ENCODE measurements around the gene FBXO42. TPM values are rescaled to one million over a fixed set of nuclear protein-coding genes. Genes with fewer than 3 reads are reported as not detected.
"Not testable (repeated sequence)": the region's sequence is repeated elsewhere in the genome, so short reads cannot be mapped to it uniquely, and the experiment has no call there.

Gene FBXO42
- total RNA-seq, 1 donor from 2014 or later = 36.6 TPM

- intact Hi-C loops (cut with DNase I) = loop anchor here (2.0 to 5.0 kb wide), 4 partner anchors 17 to 358 kb away; no protein-coding TSS in a partner anchor
- no peaks in the 10 kb centered on the region for H3K36me3 ChIP-seq
- H3K27me3 ChIP-seq = no peaks in the 10 kb centered on the region
- H3K27ac ChIP-seq = peak overlapping the region; percentile 5 to 97
- no peaks in the 10 kb centered on the region for H3K9me3 ChIP-seq
- no peak overlapping the region for H3K4me3 ChIP-seq
- TF ChIP-seq, protein P1, sequence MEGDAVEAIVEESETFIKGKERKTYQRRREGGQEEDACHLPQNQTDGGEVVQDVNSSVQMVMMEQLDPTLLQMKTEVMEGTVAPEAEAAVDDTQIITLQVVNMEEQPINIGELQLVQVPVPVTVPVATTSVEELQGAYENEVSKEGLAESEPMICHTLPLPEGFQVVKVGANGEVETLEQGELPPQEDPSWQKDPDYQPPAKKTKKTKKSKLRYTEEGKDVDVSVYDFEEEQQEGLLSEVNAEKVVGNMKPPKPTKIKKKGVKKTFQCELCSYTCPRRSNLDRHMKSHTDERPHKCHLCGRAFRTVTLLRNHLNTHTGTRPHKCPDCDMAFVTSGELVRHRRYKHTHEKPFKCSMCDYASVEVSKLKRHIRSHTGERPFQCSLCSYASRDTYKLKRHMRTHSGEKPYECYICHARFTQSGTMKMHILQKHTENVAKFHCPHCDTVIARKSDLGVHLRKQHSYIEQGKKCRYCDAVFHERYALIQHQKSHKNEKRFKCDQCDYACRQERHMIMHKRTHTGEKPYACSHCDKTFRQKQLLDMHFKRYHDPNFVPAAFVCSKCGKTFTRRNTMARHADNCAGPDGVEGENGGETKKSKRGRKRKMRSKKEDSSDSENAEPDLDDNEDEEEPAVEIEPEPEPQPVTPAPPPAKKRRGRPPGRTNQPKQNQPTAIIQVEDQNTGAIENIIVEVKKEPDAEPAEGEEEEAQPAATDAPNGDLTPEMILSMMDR (IDR thresholded peaks at IDR 0.05) = no peak
- no peak for DNase-seq (ENCODE audit: low spot score in 2 of 2)
- H3K4me1 ChIP-seq = peaks cover 0 to 69% of the 10 kb centered on the region in 2 donors
Measured at GRCh38 chr1:16369821-16370220, 17.5 kb upstream of the FBXO42 start.

DNA sequence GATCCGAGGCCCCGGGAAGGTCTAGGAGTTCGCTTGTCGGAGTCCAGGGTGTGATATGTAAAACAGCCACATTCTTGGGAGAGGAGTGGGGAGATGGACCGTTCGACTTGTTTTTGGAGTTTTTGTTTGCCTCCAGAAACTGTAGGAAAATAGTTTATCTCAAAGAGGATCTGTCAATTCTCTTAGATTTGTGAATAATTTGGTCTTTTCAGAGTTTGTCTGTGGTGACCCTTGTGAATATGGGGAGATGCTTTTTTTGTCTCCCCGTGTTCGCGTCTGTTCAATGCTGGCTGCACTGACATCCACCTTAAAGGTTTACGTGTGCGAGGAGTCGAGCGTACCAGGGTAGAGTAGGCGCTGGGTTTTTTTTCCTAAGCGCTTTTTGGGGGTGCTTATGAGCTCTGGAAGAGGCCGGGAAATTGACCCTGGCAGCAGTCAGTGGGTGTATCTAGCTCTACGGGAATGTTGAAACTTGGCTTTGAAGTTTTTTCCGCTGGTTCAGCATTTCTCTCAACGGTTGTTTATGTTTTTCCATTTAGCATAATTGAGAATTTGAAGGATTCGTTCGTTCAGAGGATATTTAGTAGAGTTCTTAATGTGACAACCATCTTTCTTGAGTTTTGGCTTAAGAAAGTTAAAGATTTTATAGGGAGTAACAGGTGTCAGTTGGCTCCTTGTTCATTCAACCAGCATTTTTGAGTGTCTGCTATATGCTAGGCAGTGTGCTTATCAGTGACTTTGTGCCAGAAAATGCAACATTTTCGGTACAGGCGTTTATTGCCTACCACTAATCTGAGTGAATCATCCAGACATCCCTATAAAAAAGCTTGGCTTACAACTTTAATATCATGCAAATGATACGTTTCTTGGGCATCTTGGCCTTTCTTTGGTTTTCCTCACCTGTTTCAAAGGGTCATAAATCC lies 15.9 kb upstream of the FBXO42 start:
- Histone ChIP-seq H3K27me3 (no peaks in the 10 kb centered on the region), H3K4me1 (peaks cover 10 to 68% of the 10 kb centered on the region in 2 donors), H3K9me3 (no peaks in the 10 kb centered on the region), H3K4me3 (peak overlapping the region; percentile 76 to 91), H3K36me3 (no peaks in the 10 kb centered on the region), H3K27ac (peak overlapping the region; percentile 97)
- TF ChIP-seq, protein P1 (IDR thresholded peaks at IDR 0.05) = no peak
- intact Hi-C loops (cut with DNase I) = loop anchor here (1.0 to 5.0 kb wide), 5 partner anchors 19 to 356 kb away; partner anchors contain the start of gene NECAP2
- no peak for DNase-seq (ENCODE audit: low spot score in 2 of 2)

- intact Hi-C loops (cut with DNase I) = loop anchor here (5.0 kb wide), 3 partner anchors 220 to 355 kb away; no protein-coding TSS in a partner anchor
- peak overlapping the region; percentile 97 for H3K27ac ChIP-seq
Measured at GRCh38 chr1:16367258-16367967, 15.1 kb upstream of the FBXO42 start.

GRCh38 chr1:16366722-16367257 lies 14.5 kb upstream of the FBXO42 start, which contains the start of gene SZRD1:
Gene SZRD1 (plus strand): TSS chr1:16367242. CDS start chr1:16367258, 16 bp downstream.
- Histone ChIP-seq H3K9me3 (no peaks in the 10 kb centered on the region), H3K27me3 (no peaks in the 10 kb centered on the region), H3K4me1 (peaks cover 10 to 54% of the 10 kb centered on the region in 2 donors), H3K27ac (peak within 1 kb of the TSS; percentile 97), H3K36me3 (no peaks in the 10 kb centered on the region), H3K4me3 (peak within 1 kb of the TSS; percentile 76 to 91)
- TF ChIP-seq, protein P1 (IDR thresholded peaks at IDR 0.05) = no peak
- peak; percentile 94 to 99 for DNase-seq (ENCODE audit: low spot score in 2 of 2)
- intact Hi-C loops (cut with DNase I) = loop anchor here (5.0 kb wide), 3 partner anchors 219 to 354 kb away; no protein-coding TSS in a partner anchor

More at GRCh38 chr1:16367258-16367967, 15.1 kb upstream of the FBXO42 start:
- Histone ChIP-seq H3K4me1 (peaks cover 10 to 60% of the 10 kb centered on the region in 2 donors), H3K9me3 (no peaks in the 10 kb centered on the region), H3K4me3 (peak overlapping the region; percentile 76 to 91), H3K27me3 (no peaks in the 10 kb centered on the region), H3K36me3 (no peaks in the 10 kb centered on the region)
- peak; percentile 67 to 95 for DNase-seq (ENCODE audit: low spot score in 2 of 2)
- TF ChIP-seq, protein P1 (IDR thresholded peaks at IDR 0.05) = peak in 2 of 3 experiments; percentile 12 to 22

DNA sequence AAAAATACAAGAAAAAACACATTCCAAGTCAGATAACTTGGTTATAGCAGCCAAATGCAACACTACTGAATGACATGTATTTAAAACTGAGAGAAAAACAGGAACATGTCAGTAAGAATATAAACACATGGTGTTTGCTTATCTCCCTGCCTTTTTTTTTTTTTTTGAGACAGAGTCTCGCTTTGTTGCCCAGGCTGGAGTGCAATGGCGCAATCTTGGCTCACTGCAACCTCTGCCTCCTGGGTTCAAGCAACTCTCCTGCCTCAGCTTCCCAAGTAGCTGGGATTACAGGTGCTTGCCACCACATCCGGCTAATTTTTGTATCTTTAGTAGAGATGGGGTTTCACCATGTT lies 12.8 kb upstream of the FBXO42 start:
- Histone ChIP-seq H3K4me1 (peaks cover 10 to 42% of the 10 kb centered on the region in 2 donors), H3K27ac (peak overlapping the region; percentile 97)
- H3K36me3 ChIP-seq, H3K4me3 ChIP-seq, H3K9me3 ChIP-seq, H3K27me3 ChIP-seq: not testable (repeated sequence)
- peak in 1 of 2 donors; percentile 66 for DNase-seq (ENCODE audit: low spot score in 2 of 2)
- intact Hi-C loops (cut with DNase I) = loop anchor here (5.0 kb wide), 3 partner anchors 218 to 353 kb away; no protein-coding TSS in a partner anchor

Data from ascending aorta (tissue), 2 donors.